Left lung (tissue), 10 donors: ENCODE measurements around the gene RYR2. TPM values are rescaled to one million over a fixed set of nuclear protein-coding genes. Genes with fewer than 3 reads are reported as not detected.

ENCODE experiments used
- ATAC-seq: fragments of 200-7000 bp; cut with Tn5 transposase; one replicate; pipeline ENCODE4 v1.9.1; 2020; ENCODE audit warnings: moderate library complexity
- DNase-seq, 4 donors: peaks; one replicate each; pipeline ENCODE4 v3.0.0-alpha.2; 2013 to 2020
- H3K27ac ChIP-seq, 2 donors: fragments of 200-600 bp; sonication (generic) in 1 of 2; one replicate each; pipeline versions ENCODE4 v1.5.0 to v1.8.0; 2020 to 2021
- H3K27me3 ChIP-seq, 2 donors: fragments of 200-600 bp; sonication (generic) in 1 of 2; one replicate each; pipeline versions ENCODE4 v1.5.0 to v1.8.0; 2020 to 2021
- H3K36me3 ChIP-seq, 2 donors: fragments of 200-600 bp; sonication (generic) in 1 of 2; one replicate each; pipeline versions ENCODE4 v1.5.0 to v1.8.0; 2020 to 2021
- H3K4me1 ChIP-seq, 2 donors: fragments of 200-600 bp; one replicate each; pipeline ENCODE4 v1.8.0; 2021
- H3K4me3 ChIP-seq, 2 donors: fragments of 200-600 bp; sonication (generic) in 1 of 2; one replicate each; pipeline versions ENCODE4 v1.5.0 to v1.8.0; 2020 to 2021; ENCODE audit warnings: mild to moderate bottlenecking in 1 of 2
- H3K9me3 ChIP-seq, 2 donors: fragments of 200-600 bp; sonication (generic) in 1 of 2; one replicate each; pipeline versions ENCODE4 v1.5.0 to v1.8.0; 2020 to 2021
- intact Hi-C, 2 donors: fragments of 100-400 bp; cut with DNase I; formaldehyde crosslinking; loops; one replicate each; pipeline versions ENCODE4 v1.11.2 to v1.14.2; 2022
- polyA plus RNA-seq, 6 donors: library from polyadenylated mRNA; unstranded; fragments of 120-200 nt; gene quantifications; one replicate each; pipeline ENCODE4 v1.2.1, GENCODE V29; 2013; ENCODE audit not compliant: insufficient read length in 6 of 6
- total RNA-seq, 2 donors: library from RNA; stranded (reverse); fragmentation: NEBNext Ultra II Directional; extraction: Animal tissue kit (Norgen Biotek cat#: 25700); gene quantifications; one replicate each; pipeline ENCODE4 v1.2.1, GENCODE V29; 2021
- TF ChIP-seq, protein P1 (sequence below), 2 donors: fragments of 200-600 bp; sonication (generic) in 1 of 2; IDR thresholded peaks; one replicate each; pipeline versions ENCODE4 v1.5.0 to v1.8.0; 2021; ENCODE audit warnings: antibody characterized with exemption in 2 of 2
- donor health status: DM: no; HTN: yes; CAD: no.
- donor health status: DM: no; HTN: no; CAD: no.

RYR2 gene
- total and polyA plus RNA-seq, 8 donors: 4.7 to 10.3 (median 7.6) TPM

DNA sequence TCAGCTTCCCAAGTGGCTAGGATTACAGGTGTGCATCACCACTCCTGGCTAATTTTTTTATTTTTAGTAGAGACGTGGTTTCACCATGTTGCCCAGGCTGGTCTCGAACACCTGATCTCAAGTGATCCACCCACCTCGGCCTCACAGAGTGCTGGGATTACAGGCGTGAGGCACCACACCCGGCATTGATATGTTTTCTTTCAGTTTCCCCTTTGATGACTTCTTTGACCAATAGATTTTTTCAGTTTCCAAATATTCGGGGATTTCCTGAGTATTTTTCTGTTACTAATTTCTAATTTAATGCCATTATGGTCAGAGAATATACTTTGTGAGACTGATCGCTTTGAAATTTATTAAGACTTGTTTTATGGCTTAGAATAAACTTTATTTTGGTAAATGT, 406.1 kb downstream of the RYR2 start:
- H3K36me3 ChIP-seq: no peaks in the 10 kb centered on the region
- H3K27ac ChIP-seq: no peak overlapping the region
- no peak overlapping the region for H3K4me3 ChIP-seq
- H3K27me3 ChIP-seq: no peaks in the 10 kb centered on the region
- intact Hi-C loops: no loop called here
- ATAC-seq (no peak), DNase-seq (no peak)
- H3K9me3 ChIP-seq: no peaks in the 10 kb centered on the region
- TF ChIP-seq, protein P1, sequence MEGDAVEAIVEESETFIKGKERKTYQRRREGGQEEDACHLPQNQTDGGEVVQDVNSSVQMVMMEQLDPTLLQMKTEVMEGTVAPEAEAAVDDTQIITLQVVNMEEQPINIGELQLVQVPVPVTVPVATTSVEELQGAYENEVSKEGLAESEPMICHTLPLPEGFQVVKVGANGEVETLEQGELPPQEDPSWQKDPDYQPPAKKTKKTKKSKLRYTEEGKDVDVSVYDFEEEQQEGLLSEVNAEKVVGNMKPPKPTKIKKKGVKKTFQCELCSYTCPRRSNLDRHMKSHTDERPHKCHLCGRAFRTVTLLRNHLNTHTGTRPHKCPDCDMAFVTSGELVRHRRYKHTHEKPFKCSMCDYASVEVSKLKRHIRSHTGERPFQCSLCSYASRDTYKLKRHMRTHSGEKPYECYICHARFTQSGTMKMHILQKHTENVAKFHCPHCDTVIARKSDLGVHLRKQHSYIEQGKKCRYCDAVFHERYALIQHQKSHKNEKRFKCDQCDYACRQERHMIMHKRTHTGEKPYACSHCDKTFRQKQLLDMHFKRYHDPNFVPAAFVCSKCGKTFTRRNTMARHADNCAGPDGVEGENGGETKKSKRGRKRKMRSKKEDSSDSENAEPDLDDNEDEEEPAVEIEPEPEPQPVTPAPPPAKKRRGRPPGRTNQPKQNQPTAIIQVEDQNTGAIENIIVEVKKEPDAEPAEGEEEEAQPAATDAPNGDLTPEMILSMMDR (IDR thresholded peaks at IDR 0.05): no peak
- H3K4me1 ChIP-seq: no peaks in the 10 kb centered on the region

DNA sequence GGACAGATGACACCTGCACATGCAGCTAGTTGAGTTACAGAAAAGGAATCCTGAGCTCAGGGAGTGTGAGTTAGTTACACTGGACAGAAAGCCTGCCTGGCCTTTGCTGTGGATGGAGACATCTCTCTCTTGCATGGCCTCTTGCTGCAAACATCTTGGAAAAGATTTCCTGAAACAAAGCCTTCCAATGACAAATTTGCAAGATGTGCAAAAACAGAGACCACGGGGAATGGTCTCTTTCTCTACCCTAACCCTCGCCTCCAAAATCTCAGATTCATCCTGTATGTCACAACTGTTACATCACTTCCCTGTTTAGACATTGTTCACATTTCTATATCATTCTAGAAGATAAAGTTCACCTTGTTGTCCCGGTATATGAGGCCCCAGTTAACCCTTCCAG, 415.6 kb downstream of the RYR2 start:
- no peaks in the 10 kb centered on the region for H3K36me3 ChIP-seq
- intact Hi-C loops: no loop called here
- TF ChIP-seq, protein P1 (IDR thresholded peaks at IDR 0.05): no peak
- H3K27me3 ChIP-seq: no peaks in the 10 kb centered on the region
- no peaks in the 10 kb centered on the region for H3K4me1 ChIP-seq
- H3K9me3 ChIP-seq: peaks cover 0 to 5% of the 10 kb centered on the region in 2 donors
- H3K27ac ChIP-seq: no peak overlapping the region
- DNase-seq (no peak), ATAC-seq (no peak)
- H3K4me3 ChIP-seq: no peak overlapping the region

DNA sequence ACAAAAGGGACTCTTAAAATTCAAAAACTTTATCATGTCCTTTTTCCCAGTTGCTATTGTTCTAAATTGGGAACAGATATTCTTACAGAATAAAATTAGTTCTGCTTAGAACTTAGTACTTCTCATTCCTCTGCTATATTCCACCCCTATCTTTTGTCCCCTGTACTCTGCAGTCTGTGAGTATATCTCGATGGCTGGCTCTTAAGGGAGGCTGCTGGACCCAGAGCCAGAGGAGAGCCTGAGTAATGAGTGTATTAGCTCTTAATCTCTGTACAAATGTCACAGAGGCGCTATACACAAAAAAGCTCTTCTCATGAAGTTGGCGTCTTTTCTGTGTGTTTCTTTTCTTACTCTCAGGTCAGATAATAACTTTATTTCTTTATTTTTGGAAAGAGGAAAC, 425.3 kb downstream of the RYR2 start:
- intact Hi-C loops: no loop called here
- TF ChIP-seq, protein P1 (IDR thresholded peaks at IDR 0.05): no peak
- DNase-seq (no peak), ATAC-seq (no peak)
- H3K27me3 ChIP-seq: no peaks in the 10 kb centered on the region
- H3K9me3 ChIP-seq: no peaks in the 10 kb centered on the region
- H3K27ac ChIP-seq: no peak overlapping the region
- H3K36me3 ChIP-seq: no peaks in the 10 kb centered on the region
- no peaks in the 10 kb centered on the region for H3K4me1 ChIP-seq
- H3K4me3 ChIP-seq: no peak overlapping the region

DNA sequence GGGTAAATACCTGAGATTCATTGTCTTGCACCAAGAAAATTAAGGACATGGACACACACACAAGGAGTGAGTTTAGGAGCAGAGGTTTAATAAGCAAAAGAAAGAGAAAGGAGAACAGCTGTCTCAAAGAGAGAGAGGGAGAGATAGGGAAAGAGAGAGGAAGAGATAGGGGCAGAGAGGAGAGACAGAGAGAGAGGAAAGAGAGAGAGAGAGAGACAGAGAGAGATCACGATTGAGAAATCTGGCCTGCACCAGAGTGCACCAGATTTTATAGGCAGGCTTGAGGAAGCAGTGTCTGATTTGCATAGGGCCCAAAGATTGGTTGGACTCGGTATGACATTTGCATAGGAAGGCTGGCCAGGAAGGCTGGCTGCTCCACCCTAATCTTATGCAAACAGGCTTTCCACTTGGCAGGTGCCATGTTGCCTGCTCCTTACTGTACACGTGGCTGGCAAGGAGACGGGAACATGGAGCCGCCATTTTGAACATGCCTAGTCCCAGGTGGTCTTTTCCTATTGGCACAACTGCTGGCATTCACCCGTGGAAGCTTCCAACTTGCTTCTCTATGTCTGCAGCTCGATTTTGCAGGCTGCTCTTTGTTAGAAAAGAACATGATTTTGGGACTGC, 428.8 kb downstream of the RYR2 start:
- Histone ChIP-seq H3K27ac (no peak overlapping the region), H3K27me3 (no peaks in the 10 kb centered on the region), H3K36me3 (no peaks in the 10 kb centered on the region), H3K9me3 (no peaks in the 10 kb centered on the region), H3K4me1 (no peaks in the 10 kb centered on the region), H3K4me3 (no peak overlapping the region)
- TF ChIP-seq, protein P1 (IDR thresholded peaks at IDR 0.05): no peak
- ATAC-seq (no peak), DNase-seq (no peak)
- intact Hi-C loops: no loop called here

DNA sequence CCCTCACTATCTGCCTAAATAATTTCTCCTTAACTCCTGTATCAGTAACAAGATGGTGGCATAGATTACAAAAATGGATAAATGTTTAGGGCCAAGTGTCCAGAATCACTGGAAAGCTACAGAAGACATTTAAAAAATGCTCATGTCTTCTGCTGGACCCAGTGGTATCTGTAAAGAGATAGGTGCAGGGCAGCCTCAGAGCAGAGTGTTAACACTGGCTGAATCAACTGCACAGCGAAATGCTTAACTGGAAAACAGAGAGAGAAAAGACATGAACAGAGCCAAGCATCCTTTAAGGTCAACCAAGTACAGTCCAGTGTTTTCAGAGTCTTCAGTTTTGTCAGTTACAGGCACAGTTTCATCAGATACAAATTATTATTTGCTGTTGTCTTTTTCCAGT, 429.4 kb downstream of the RYR2 start:
- DNase-seq (no peak), ATAC-seq (no peak)
- H3K27ac ChIP-seq: no peak overlapping the region
- intact Hi-C loops: no loop called here
- no peaks in the 10 kb centered on the region for H3K4me1 ChIP-seq
- H3K9me3 ChIP-seq: no peaks in the 10 kb centered on the region
- TF ChIP-seq, protein P1 (IDR thresholded peaks at IDR 0.05): no peak
- no peaks in the 10 kb centered on the region for H3K27me3 ChIP-seq
- no peak overlapping the region for H3K4me3 ChIP-seq
- no peaks in the 10 kb centered on the region for H3K36me3 ChIP-seq
